KG1 (cell line): ENCODE results near the gene OR4C11.

Source experiments
- DNase-seq: peaks from one replicate; lab custom pipeline; 2025; lab: John Stamatoyannopoulos, UW

The OR4C11 gene

GRCh38 chr11:55607545-55607944 is at the start of gene OR4C11:
OR4C11 (minus strand) TSS chr11:55607645; CDS start chr11:55604373, 3,272 bp downstream.
- no peak for DNase-seq

- DNase-seq = no peak
Observed at GRCh38 chr11:55655096-55655495, 47.7 kb upstream of the OR4C11 start.

GRCh38 chr11:55652560-55652959 is 45.1 kb upstream of the OR4C11 start:
- DNase-seq = no peak

GRCh38 chr11:55648027-55648426 is 40.6 kb upstream of the OR4C11 start, which contains the start of gene OR4S2:
OR4S2 (plus strand) TSS chr11:55648327; CDS start chr11:55650904, 2,577 bp downstream.
- no peak for DNase-seq

- DNase-seq = no peak
Observed at GRCh38 chr11:55634813-55635212, 27.4 kb upstream of the OR4C11 start, which contains the start of gene OR4P4. OR4P4 (plus strand) TSS chr11:55635113.

- DNase-seq = no peak
Observed at GRCh38 chr11:55624531-55624930, 17.1 kb upstream of the OR4C11 start.

GRCh38 chr11:55572548-55572947 is 34.9 kb downstream of the OR4C11 start:
- DNase-seq = no peak

- DNase-seq = no peak
Observed at GRCh38 chr11:55571828-55572227, 35.6 kb downstream of the OR4C11 start, which contains the start of gene OR4C16. OR4C16 (plus strand) TSS chr11:55572128; CDS start chr11:55572128, 0 bp downstream.

- no peak for DNase-seq
Observed at GRCh38 chr11:55554169-55554568, 53.3 kb downstream of the OR4C11 start, which contains the start of gene OR4C15. OR4C15 (plus strand) TSS chr11:55554469; CDS start chr11:55554469, 0 bp downstream.
